HPDE6-E6E7 (cell line): ENCODE results near the gene IGF2R.
"Not testable (repeated sequence)": the region's sequence is repeated elsewhere in the genome, so short reads cannot be mapped to it uniquely, and the experiment has no call there.

ENCODE experiments used
- DNase-seq: peaks from one replicate; pipeline ENCODE4 v3.0.0; 2011; ENCODE audit warnings: missing footprints; ENCODE audit errors: extremely low spot score

The IGF2R gene

DNA sequence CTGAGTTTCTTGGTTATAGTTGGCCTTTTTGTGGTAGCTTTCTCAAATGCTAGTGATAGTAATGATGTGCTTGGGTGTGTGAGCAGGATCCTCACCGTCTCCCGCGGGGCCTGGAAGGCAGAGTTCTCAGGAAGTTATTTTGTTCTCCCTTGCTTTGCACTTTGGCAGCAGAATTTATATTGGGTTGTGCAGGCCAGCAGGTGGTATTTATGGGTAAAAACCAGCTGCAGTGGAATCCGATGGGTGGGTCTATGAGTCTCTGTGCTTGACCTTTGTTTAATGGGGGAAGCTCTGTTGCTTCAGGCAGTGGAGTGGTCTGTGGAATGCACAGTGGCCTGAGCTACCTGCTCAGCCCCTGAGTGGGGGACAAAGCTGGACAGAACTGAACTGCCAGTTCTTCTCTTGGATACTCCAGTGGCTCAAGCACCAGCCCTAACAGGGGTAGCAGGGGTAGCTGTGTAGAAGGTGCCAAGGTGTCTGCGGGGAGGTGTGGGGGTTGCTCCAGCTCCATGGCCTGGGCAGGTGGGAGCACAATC, 27.3 kb downstream of the IGF2R start:
- DNase-seq, result no peak

DNA sequence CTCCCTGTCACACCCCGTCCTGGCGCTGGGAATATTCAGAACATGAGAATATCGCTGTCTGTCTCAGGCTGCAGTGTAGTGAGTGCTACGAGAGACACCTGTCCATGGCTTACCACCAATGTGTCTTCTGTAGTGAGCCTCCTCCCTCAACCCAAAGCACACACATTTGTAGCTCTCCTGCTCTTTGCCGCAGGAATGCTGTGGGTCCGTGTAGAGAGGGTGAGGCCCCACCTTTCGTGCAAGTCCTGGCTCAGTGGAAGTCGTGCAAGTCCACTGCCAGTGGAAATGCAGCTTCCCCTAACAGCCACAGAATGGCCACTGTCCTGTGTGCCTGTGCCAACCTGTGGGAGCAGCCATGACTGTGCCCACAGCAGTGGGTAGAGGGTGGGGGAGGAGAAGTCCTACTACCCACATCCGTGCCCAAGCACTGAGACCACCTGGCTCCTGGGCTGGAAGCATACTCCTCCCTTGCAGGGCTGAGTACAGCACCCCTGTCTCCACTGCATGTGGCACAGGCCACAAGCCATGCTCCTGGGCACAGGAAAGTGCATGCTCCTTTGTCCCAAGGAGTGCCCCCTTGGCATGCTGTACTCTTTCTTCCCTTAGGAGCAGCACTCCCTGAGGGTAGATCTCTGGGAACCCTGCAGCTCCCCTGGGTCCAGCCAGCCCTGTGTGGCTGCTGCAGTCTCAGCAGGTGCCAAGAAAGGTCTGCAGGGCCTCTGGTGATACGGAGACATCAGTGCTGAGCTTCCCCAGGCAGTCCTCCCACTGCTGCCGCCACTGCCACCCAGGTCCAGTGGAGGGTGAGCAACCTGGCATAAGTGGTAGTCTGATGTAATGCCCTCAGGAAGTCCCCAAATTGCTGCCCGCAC, 28.0 kb downstream of the IGF2R start:
- no peak for DNase-seq

DNA sequence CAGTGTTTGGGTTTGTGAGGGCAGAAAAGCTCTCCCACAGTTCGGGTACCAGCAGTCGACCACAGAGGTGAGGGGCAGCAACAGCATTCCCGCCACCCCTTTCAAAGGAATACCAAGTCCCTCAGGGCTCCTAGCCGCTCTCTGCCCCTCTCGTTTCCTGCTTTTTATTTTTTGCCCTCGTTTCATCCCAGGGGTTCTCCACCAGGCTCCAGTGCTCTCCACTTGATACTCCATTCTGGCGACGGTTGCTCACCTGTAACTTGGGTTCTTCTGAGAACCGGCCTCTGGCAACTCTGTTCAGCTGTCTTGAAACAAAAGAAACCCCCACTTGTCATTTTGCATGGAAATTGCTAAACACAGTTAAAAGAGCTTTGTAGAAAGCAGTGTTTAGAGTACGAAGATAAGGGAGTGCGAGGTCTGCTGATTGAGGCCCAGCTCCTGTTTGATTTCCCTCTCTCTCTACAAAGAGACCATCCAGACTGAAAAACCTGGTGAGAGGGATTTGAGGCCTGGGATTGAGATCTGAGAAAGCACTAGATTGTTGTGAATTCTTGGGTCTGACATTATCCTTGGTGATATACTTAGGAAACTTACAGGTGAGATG, 28.7 kb downstream of the IGF2R start:
- no peak for DNase-seq

DNA sequence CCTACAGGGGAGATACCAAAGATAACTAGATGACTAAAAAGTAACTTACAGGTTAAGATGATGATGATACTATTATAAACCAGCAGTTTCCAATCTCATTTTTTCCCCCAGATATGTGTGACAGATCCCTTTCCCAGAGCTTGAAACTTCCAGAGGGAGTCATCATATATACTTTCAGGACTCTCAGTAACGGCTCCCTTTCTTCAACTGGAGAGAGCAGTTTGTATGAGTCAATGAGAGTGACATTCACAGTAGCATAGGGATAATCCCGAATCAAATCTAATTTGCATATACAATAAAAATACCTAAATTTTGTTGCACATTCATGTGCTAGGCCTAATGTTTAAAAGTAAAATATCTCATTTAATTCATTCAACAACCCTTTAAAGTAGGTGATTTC, 29.7 kb downstream of the IGF2R start:
- no peak for DNase-seq

DNA sequence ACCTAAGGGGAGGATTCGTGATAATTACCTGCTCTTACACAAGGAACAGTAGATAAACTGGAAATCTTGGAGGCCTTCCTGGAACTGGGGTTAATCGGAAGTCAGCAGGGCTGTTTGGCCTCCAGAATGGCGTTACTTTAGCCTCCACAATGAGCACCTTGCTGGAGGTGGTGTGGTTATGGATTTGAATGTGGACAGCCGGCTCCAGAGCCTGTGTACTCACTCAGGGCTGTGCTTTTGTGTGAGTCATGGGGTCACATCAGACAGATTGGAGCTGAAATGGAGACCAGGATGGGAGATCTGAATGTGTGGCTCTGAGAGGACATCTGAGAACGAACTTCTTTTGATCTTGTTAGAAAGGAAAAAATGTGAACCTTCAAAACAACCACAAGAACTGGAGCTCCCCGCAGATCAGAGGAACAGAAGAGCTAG, 30.4 kb downstream of the IGF2R start:
- DNase-seq, result no peak

DNA sequence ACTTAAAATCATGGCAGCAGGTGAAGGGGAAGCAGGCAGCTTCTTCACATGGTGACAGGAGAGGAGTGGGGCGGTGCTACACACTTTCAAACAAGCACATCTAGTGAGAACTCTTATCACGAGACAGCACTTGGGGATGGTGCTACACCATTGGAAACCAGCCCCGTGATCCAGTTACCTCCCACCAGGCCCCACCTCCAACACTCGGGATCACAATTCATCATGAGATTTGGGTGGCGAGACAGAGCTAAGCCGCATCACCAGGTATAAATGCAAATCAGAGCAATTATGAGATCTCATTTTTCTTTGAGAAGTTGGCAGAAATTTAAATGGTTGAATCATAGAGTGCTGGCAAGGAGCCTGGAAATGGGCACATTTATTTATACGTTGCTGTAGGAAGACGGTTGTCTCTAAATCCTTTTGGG, 31.4 kb downstream of the IGF2R start:
- no peak for DNase-seq

DNA sequence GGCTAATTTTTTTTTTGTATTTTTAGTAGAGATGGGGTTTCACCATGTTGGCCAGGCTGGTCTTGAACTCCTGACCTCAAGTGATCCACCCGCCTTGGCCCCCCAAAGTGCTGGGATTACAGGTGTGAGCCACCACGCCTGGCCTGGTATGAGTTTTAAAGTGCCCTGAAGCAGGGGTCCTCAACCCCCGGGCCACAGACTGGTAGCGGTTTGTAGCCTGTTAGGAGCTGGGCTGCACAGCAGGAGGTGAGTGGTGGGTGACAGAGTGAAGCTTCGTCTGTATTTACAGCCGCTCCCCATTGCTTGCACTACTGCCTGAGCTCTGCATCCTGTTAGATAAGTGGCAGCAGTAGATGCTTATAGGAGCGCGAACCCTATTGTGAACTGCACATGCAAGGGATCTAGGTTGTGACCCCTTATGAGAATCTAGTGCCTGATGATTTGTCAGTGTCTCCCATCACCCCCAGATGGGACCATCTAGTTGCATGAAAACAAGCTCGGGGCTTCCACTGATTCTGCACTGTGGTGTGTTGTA, 32.1 kb downstream of the IGF2R start:
- not testable (repeated sequence) for DNase-seq

DNA sequence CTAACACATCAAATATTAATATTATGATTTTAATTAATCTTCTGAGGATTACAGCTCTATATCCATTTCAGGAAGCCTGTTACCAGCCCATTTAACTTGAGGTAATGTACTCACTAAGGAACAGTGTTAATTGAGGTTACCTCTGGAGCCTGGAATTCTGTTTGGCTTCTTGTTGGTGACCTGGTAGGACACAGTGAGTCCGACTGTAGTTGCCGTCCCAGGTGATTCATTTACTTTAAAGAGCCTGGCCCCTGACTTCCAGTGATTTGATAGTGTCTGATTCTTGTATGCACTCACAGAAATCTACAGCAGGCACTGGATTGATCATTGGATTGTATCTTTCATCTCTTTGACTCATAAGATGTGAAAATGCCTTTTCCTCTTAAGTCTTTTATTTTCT, 34.0 kb downstream of the IGF2R start:
- DNase-seq, result no peak

DNA sequence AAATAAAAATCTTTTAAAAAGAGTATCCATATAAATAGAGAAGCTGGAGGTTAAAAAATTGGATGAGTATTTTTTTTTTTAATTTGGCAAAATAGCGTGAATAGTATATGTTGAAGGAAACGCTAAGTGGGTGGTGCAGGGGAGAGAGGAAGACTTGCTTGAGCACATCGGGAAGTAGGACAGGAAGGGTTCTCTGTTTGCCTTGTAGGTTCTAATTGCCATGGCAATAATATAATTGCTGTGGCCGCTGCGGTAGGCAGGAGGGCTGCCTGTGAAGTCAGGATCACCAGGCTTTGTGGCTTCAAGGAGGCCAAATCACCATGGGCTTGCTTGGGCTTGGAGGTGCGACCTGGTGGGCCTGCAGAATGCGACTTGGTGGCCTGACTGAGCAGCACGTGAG, 35.1 kb downstream of the IGF2R start:
- DNase-seq, result no peak

DNA sequence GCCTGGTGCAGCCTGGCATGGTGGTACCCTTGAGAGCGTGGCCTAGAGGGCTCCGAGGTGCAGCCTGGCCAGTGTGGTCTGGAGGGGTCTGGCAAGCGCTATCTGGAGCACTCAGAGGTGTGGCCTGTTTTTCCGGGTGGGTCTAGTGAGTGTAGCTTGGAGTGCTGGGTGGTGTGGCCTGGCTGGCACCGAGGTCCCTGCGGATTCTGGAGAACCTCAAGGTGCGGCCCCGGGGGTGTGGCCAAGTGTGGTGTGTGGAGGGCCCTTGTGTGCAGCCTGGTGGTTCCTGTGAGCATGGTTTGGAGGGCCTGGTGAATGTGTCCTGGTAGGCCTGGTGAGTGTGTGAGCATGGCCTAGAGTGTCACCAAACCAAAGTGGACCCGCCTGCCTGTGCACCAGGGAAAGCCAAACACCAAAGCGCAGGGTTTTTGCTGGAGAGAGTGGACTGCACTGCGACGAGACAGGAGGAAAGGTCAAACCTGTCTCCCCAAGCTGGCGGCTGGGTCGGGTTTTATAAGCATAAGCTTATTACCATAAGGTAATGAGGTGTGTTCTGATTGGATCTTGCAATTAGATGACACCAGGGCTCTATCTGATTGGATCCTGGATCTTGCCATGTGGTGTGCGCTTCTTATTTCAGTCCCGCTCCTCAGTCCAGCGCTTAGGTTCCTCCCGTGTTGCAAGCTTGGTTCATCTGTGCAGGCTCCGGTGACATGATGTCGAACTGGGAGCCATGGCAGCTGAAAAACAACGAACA, 35.7 kb downstream of the IGF2R start:
- DNase-seq, result no peak

DNA sequence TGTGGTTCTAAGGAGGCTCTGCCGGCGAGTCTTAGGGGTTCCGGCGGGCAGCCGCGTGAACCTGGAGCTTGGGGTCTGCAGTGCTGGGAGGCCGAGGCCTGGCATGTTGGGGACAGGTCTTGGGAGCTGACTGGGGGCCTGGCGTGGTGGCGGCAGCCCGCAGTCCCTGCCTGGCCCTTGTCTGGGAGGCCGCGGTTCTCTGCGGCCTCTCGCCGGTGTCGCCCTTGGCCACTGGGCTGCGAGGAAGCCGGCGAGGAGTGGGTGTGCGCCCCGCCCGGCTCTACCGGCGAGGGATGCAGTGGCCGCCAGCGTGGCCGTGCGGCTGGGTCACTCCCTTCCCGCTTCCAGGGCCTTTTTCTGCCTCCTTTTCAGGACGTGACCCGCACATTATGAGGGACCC, 36.3 kb downstream of the IGF2R start:
- DNase-seq, result no peak

DNA sequence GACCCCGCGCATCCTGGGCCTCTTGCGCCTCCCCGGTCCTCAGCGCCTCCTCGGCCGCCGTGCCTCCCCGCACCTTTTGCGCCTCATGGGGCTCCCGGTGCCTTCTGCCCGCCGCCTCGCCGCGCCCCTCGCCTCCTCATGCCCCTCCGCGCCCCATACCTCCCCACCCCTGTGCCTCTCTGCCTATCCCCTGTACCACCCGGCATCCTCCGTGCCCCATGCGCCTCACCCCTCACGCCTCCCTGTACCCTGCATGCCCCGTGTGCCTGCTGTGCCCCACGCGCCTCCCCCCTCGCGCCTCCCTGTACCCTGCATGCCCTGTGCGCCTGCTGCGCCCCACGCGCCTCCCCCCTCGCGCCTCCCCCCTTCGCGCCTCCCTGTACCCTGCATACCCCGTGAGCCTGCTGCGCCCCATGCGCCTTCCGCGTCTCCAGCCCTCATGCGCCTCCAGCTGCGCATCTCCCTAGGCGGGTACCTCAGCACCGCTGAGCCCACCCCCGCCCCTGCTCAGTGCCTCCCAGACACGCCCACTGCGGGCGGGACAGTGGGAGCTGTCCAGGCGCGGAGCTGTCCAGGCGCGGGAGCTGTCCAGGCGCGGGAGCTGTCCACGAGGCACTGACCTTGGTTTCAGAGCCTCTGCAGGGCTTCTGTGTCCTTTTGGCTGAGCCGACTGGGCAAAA, 37.1 kb downstream of the IGF2R start:
- DNase-seq, result no peak

DNA sequence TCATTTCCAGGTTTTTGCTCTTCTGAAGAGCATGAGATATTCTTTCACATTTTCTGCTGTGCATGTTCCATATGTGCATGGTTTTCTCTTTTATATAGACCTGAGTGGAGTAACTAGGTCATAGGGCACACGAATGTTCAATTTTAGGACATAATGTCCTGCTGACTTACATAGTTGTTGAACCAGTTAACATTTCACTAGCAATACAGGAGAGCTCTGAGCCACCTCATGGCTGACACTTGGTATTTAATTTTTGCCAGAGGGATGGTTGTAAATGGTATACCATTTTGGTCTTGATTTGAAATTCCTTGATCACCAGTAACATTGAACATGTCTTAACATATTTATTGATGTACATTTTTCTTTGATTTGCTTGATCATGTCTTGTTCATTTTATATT, 38.3 kb downstream of the IGF2R start:
- no peak for DNase-seq

DNA sequence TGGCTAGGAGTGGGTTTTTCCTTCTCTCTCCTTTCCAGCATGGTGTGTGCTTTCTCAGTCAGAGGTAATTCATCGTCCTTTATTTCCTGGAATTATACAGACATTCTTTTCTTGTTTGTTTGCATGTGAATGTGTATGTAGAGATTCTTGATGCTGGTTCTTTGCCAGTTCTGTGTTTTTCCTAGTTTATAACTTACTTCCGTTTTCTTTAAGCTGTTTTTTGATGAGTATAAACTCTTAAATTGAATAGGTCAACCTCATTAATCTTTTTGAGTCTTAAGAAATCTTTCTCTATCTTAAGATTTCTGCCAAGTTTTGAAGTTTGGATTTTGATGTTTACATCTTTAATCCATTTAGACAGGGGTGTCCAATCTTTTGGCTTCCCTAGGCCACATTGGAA, 38.7 kb downstream of the IGF2R start:
- DNase-seq, result no peak

DNA sequence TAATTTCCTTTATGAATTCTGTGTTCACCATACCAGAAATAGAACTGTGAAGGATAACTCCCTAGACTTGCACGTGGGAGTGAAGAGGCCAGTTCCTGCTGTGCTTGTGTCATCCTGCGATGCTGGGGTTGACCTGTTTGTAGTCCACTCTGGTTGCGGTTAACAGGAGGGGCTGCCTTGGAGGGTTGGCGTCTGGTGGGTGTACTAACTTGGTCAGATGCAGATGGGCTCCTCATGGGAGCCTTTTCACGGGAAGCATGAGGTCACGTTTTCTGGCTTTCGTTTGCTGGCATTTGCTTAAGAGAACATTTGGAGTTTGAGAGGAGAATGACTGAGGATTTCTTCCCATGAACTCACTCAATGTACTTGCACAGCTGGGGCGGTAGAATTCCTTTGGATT, 41.2 kb downstream of the IGF2R start:
- no peak for DNase-seq

DNA sequence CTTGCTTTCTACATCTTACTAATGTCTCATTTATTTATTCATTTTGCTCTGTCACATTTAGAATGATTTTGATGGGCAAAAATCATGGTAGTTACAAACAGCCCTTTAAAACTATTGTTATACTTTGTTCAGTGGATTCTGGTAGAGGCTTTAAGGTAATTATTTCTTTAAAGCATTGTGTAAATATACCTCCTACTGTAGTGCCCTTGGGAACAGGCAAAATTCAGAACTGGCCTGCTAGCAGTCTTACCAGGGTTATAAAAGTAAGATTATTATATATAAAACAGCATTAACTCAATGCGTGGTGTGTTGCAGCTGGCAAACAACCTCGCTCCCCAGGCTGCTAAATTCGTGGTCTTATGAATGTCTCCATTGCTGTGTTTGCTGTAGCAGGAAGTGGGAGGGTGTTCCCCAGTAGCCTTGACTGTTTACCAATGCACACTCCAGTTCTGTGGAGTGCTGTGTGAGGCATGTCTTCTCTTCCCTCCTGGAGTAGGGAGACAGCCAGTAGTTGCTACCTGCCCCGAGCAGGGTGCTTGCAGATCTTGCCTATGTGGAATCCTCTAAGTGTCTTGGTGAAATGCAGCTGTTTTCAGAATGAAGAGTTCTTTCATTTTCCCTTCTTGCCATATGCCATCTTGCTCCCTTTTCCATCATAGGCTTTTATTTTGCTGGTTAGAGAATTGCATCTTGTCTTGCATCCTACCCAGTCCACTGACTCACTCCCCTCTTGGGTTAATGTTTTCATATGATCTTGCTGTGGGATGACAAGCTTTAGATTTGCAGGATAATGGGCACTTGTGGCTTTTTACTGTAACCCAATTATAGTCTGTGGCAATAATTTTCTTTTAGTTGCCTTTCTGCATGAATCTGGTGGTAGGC, 45.3 kb downstream of the IGF2R start:
- DNase-seq, result no peak

DNA sequence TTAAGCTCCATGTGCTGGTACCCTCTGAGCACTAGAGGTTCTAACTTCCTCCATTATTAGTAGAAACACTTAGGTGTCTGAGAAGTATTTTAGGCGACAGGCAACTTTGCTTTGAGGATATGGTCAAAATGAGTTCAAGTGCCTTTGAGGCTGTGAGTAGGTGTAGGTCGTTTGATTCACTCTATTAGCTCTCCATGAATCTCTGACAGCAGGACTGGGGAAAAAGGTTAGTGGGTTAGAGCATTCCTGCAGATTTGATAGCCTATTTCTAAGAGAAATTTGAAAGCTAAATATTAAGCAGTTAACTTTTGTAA, 45.9 kb downstream of the IGF2R start:
- no peak for DNase-seq

DNA sequence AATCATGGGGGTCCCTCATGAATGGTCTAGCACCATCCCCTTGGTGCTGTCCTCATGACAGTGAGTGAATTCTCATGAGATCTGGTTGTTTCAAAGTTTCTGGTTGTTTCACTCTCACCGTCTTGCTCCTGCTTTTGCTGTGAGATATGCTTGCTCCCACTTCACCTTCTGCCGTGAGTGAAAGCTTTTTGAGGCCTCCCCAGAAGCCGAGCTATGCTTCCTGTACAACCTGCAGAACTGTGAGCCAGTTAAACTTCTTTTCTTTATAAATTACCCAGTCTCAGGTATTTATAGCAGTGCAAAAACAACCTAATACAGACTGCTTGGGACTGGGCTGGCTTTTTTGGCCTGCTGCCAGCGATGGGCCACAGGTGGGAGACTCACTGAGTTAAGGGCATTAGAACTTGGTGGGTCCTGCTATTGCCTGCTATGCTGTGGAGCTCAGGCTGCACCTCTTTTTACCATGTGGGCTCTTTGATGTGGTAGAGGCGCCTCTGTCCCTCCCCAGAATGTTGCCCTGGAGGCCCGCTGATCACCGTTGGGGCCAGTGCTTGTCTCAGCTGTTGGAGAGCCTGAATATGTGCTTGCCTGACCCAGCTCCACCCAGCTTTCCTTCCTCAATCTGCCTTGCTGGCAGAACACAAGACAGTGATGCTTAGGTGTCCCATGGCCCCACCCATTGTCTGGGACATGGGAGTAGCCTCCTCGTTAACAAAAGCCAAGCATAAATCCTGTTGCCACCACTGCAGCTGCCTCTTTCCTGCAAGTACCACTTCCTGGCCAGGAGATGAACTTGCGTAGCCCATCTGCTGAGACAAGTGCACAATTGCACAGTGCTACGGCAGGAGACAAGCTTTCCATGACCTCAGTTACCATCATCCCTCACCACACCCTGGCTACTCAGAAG, 47.1 kb downstream of the IGF2R start:
- no peak for DNase-seq

DNA sequence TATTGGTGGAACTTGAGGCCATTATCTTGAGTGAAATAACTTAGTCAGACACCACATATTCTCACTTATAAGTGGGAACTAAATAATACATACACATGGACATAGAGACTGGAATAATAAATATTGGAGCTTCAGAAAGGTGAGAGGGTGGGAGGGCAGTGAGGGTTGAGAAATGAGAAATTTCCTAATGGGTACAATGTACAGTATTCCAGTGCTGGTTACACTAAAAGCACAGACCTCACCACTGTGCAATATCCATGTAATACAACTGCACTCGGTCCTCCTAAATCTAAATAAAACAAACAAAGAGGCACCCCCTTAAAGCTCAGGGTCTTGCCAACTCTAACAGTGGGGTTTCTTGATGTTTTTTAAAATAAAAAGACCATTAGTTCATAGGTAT, 53.2 kb downstream of the IGF2R start:
- DNase-seq, result no peak

DNA sequence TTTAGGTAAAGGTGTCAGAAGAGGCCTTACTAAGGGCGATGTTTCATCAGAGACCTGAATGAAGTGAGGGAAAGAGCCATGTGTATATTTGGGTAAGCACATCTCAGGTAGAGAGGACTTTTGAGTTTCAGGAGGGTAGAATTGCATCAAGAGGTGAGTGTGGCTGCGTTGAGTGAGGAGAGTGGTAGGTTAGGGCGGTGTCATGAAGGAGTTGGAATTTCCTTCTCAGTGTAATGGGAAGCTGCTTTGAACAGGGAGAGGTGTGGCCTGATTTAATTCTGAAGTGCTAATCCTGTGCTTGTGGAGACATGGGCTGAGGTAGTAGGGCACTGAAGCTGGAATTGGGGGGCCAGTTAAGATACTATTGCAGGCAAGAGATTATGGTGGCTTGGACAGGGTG, 53.9 kb downstream of the IGF2R start:
- no peak for DNase-seq
